Measurements from ENCODE around the gene NHEJ1.

Gene NHEJ1

DNA sequence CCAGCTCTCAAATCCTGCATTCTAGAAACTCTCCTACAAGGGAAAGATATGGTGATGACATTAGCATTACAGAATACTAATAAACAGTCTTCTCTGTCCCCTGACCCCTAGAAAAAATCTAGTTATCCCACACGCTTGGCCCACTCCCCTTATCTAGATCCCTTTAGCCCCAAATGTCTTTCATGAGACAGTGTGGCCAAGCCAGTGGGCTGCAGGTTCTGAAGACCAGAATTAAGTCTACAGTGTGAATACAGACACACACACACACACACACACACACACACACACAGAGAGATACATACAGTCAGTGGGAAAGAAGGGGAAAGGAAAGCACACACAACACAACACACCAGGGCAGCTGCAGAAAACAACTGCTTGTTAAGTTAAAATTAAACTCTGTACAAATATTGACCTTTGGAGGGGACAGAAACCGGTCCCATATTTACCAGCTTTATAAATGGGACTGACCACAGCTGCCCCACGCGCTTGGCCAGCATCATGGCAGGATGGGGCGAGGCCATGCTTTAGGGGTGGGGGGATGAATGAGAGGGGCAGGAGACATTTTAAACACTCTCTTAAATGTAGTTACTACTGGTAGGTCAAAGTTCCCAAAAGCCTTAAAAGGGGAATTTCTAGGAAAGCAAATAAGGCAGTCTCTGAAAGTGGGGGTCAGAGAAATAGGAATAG, 49.1 kb downstream of the NHEJ1 start:
- H3K4me2 ChIP-seq (ENCODE audit: low read length): no peak overlapping the region
- no peaks in the 10 kb centered on the region for H4K20me1 ChIP-seq (ENCODE audit: control insufficient read depth, insufficient read depth, low read depth, low read length)
- no peaks in the 10 kb centered on the region for H3K9me3 ChIP-seq (ENCODE audit: control insufficient read depth, insufficient read depth, low read length)
- no peak overlapping the region for H3K4me3 ChIP-seq (ENCODE audit: low read length)
- TF ChIP-seq, protein P1, sequence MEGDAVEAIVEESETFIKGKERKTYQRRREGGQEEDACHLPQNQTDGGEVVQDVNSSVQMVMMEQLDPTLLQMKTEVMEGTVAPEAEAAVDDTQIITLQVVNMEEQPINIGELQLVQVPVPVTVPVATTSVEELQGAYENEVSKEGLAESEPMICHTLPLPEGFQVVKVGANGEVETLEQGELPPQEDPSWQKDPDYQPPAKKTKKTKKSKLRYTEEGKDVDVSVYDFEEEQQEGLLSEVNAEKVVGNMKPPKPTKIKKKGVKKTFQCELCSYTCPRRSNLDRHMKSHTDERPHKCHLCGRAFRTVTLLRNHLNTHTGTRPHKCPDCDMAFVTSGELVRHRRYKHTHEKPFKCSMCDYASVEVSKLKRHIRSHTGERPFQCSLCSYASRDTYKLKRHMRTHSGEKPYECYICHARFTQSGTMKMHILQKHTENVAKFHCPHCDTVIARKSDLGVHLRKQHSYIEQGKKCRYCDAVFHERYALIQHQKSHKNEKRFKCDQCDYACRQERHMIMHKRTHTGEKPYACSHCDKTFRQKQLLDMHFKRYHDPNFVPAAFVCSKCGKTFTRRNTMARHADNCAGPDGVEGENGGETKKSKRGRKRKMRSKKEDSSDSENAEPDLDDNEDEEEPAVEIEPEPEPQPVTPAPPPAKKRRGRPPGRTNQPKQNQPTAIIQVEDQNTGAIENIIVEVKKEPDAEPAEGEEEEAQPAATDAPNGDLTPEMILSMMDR (IDR thresholded peaks at IDR 0.05; ENCODE audit: low read depth, low read length, poor library complexity, severe bottlenecking): no peak
- TF ChIP-seq EZH2phosphoT487 (IDR thresholded peaks at IDR 0.05; ENCODE audit: borderline replicate concordance, low read length): no peak
- no peaks in the 10 kb centered on the region for H3K36me3 ChIP-seq (ENCODE audit: control insufficient read depth, low read length)
- no peaks in the 10 kb centered on the region for H3K79me2 ChIP-seq (ENCODE audit: control insufficient read depth, low read length)
- H3F3A ChIP-seq (ENCODE audit: control insufficient read depth, insufficient read depth): no peaks in the 10 kb centered on the region
- no peak overlapping the region for H3K27ac ChIP-seq (ENCODE audit: low read depth, low read length)
- no peaks in the 10 kb centered on the region for H3K9me2 ChIP-seq (replicated peaks; ENCODE audit: control insufficient read depth, low read length)
- H3K27me3 ChIP-seq (ENCODE audit: control insufficient read depth, low read length): no peaks in the 10 kb centered on the region
- 0 out of 2 replicates have a peak, but pooled peaks cover 7% of the 10 kb centered on the region for H3K4me1 ChIP-seq (ENCODE audit: control insufficient read depth, low read length)

DNA sequence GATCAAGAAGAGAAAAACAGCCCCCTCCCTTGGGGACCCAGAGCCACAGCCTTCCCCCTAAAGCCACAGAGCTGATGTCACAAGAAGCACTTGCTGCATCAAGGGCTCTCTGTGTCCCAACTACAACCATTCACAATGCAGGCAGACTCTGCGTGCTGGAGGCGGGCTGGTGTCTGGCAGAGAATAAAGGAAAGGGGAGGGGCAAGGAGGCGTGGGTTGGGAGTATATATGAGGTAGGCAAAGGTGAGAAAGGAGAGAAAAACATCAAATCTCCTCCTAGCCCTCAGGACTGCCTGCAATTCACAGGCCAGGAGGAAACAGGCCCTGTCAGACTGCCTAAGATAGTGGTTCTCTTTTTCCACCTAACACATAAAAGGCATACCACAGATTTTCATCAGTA, 51.1 kb downstream of the NHEJ1 start:
- TF ChIP-seq, protein P1 (IDR thresholded peaks at IDR 0.05; ENCODE audit: low read depth, low read length, poor library complexity, severe bottlenecking): no peak
- no peak for TF ChIP-seq EZH2phosphoT487 (IDR thresholded peaks at IDR 0.05; ENCODE audit: borderline replicate concordance, low read length)
- Histone ChIP-seq H3F3A (ENCODE audit: control insufficient read depth, insufficient read depth) (no peaks in the 10 kb centered on the region), H3K9me2 (replicated peaks; ENCODE audit: control insufficient read depth, low read length) (no peaks in the 10 kb centered on the region), H3K27me3 (ENCODE audit: control insufficient read depth, low read length) (no peaks in the 10 kb centered on the region), H3K36me3 (ENCODE audit: control insufficient read depth, low read length) (no peaks in the 10 kb centered on the region), H3K79me2 (ENCODE audit: control insufficient read depth, low read length) (no peaks in the 10 kb centered on the region), H4K20me1 (ENCODE audit: control insufficient read depth, insufficient read depth, low read depth, low read length) (peaks cover 3% of the 10 kb centered on the region; the same call in 1 of the 2 replicates), H3K4me3 (ENCODE audit: low read length) (no peak overlapping the region), H3K27ac (ENCODE audit: low read depth, low read length) (no peak overlapping the region), H3K4me2 (ENCODE audit: low read length) (no peak overlapping the region), H3K4me1 (ENCODE audit: control insufficient read depth, low read length) (0 out of 2 replicates have a peak, but pooled peaks cover 7% of the 10 kb centered on the region), H3K9me3 (ENCODE audit: control insufficient read depth, insufficient read depth, low read length) (no peaks in the 10 kb centered on the region)

DNA sequence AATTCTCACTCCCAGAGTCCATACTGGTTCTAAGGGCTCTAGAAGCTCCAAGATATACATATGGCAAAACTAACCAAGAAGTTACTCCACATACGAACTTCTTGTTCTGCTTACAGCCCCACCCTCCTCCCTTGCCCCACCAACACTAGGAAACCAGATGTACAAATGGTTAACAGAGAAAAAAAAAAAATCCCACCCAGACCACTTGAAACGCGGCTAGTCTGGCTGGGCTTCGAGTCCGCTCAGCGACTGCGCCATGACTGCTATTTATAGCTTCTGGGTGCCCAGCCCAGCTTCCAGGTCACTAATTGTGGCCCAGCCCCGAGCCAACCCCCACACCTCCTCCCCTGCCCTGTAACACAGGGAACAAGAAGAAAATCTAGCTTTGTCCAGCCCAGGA, 52.9 kb downstream of the NHEJ1 start:
- H3K9me3 ChIP-seq (ENCODE audit: control insufficient read depth, insufficient read depth, low read length): no peaks in the 10 kb centered on the region
- H3K36me3 ChIP-seq (ENCODE audit: control insufficient read depth, low read length): no peaks in the 10 kb centered on the region
- no peaks in the 10 kb centered on the region for H3K9me2 ChIP-seq (replicated peaks; ENCODE audit: control insufficient read depth, low read length)
- peaks cover 5% of the 10 kb centered on the region; the same call in 1 of the 2 replicates for H4K20me1 ChIP-seq (ENCODE audit: control insufficient read depth, insufficient read depth, low read depth, low read length)
- H3F3A ChIP-seq (ENCODE audit: control insufficient read depth, insufficient read depth): no peaks in the 10 kb centered on the region
- no peak overlapping the region for H3K4me3 ChIP-seq (ENCODE audit: low read length)
- H3K27me3 ChIP-seq (ENCODE audit: control insufficient read depth, low read length): no peaks in the 10 kb centered on the region
- TF ChIP-seq, protein P1 (IDR thresholded peaks at IDR 0.05; ENCODE audit: low read depth, low read length, poor library complexity, severe bottlenecking): no peak
- no peak for TF ChIP-seq EZH2phosphoT487 (IDR thresholded peaks at IDR 0.05; ENCODE audit: borderline replicate concordance, low read length)
- H3K79me2 ChIP-seq (ENCODE audit: control insufficient read depth, low read length): no peaks in the 10 kb centered on the region
- no peaks in the 10 kb centered on the region for H3K4me1 ChIP-seq (ENCODE audit: control insufficient read depth, low read length)
- no peak overlapping the region for H3K27ac ChIP-seq (ENCODE audit: low read depth, low read length)
- no peak overlapping the region for H3K4me2 ChIP-seq (ENCODE audit: low read length)

Data from DOHH2 (cell line).